Measurements from ENCODE around the gene PROM1.
A peak's percentile ranks its signal among the peaks of the same experiment; 100 is the strongest.

The PROM1 gene

GRCh38 chr4:15964159-15964558 is 119.7 kb downstream of the PROM1 start:
- Histone ChIP-seq H3K4me3 (ENCODE audit: low read length, poor library complexity, severe bottlenecking) (no peak overlapping the region), H4K20me1 (ENCODE audit: insufficient read depth, low read length, poor library complexity, severe bottlenecking) (no peaks in the 10 kb centered on the region), H3K4me2 (ENCODE audit: low read depth, low read length, poor library complexity, severe bottlenecking) (no peak overlapping the region), H3K36me3 (ENCODE audit: insufficient read depth, low read length) (no peaks in the 10 kb centered on the region), H3K9me2 (replicated peaks; ENCODE audit: low read depth, low read length) (no peaks in the 10 kb centered on the region), H2AFZ (ENCODE audit: low read length) (no peak overlapping the region), H3K4me1 (ENCODE audit: insufficient read depth, low read length, poor library complexity, severe bottlenecking) (peaks cover 6% of the 10 kb centered on the region), H3K27me3 (ENCODE audit: insufficient read depth, low read length, poor library complexity, severe bottlenecking) (no peaks in the 10 kb centered on the region), H3K9ac (ENCODE audit: low read depth, low read length, poor library complexity, severe bottlenecking) (no peak overlapping the region), H3F3A (ENCODE audit: low read depth) (no peaks in the 10 kb centered on the region), H3K79me2 (ENCODE audit: insufficient read depth, low read length) (no peaks in the 10 kb centered on the region), H3K9me3 (ENCODE audit: insufficient read depth, low read depth, low read length) (no peaks in the 10 kb centered on the region)
- TF ChIP-seq EZH2phosphoT487 (IDR thresholded peaks at IDR 0.05; ENCODE audit: borderline replicate concordance) (no peak), CTCF (conservative IDR thresholded peaks at IDR 0.05; ENCODE audit: low read length) (peak; percentile 53)

GRCh38 chr4:15963576-15963975 is 120.2 kb downstream of the PROM1 start:
- Histone ChIP-seq H3K79me2 (ENCODE audit: insufficient read depth, low read length) (no peaks in the 10 kb centered on the region), H3K9ac (ENCODE audit: low read depth, low read length, poor library complexity, severe bottlenecking) (no peak overlapping the region), H3K9me3 (ENCODE audit: insufficient read depth, low read depth, low read length) (no peaks in the 10 kb centered on the region), H3K9me2 (replicated peaks; ENCODE audit: low read depth, low read length) (no peaks in the 10 kb centered on the region), H3F3A (ENCODE audit: low read depth) (no peaks in the 10 kb centered on the region), H3K4me1 (ENCODE audit: insufficient read depth, low read length, poor library complexity, severe bottlenecking) (peaks cover 6% of the 10 kb centered on the region), H3K27me3 (ENCODE audit: insufficient read depth, low read length, poor library complexity, severe bottlenecking) (no peaks in the 10 kb centered on the region), H3K4me2 (ENCODE audit: low read depth, low read length, poor library complexity, severe bottlenecking) (peak overlapping the region; percentile 52), H4K20me1 (ENCODE audit: insufficient read depth, low read length, poor library complexity, severe bottlenecking) (no peaks in the 10 kb centered on the region), H2AFZ (ENCODE audit: low read length) (peak overlapping the region; percentile 39; the same call in 1 of the 2 replicates), H3K36me3 (ENCODE audit: insufficient read depth, low read length) (no peaks in the 10 kb centered on the region), H3K4me3 (ENCODE audit: low read length, poor library complexity, severe bottlenecking) (no peak overlapping the region)
- TF ChIP-seq CTCF (conservative IDR thresholded peaks at IDR 0.05; ENCODE audit: low read length), result no peak
- no peak for TF ChIP-seq EZH2phosphoT487 (IDR thresholded peaks at IDR 0.05; ENCODE audit: borderline replicate concordance)

DNA sequence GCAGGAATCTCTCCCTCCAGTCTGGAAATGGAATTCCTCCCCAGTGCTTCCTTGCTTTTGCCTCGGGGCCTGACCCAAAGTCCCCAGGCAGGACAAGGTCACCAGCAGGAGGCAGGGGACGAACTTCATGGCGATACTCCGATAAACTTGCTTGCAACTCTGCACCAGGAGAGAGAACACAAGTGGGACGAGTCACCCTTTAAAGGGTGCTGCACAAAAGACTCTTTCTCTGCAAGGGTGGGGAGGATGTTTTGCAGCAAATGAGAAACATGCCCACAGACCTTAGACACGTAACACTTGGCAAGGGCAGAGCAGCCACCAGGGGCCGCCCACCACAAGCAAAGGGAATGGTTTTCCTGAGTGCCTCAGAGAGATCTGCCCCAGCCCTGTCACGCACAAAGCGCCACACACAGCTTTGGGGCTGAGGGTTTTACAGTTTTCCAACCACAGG is 120.8 kb downstream of the PROM1 start, which contains the start of gene FGFBP2:
FGFBP2 (minus strand) TSS at position 175 of the 451 bp plus-strand sequence; CDS start at position 129, 46 bp downstream.
- H3F3A ChIP-seq (ENCODE audit: low read depth), result no peaks in the 10 kb centered on the region
- H4K20me1 ChIP-seq (ENCODE audit: insufficient read depth, low read length, poor library complexity, severe bottlenecking), result no peaks in the 10 kb centered on the region
- H3K27me3 ChIP-seq (ENCODE audit: insufficient read depth, low read length, poor library complexity, severe bottlenecking), result no peaks in the 10 kb centered on the region
- no peaks in the 10 kb centered on the region for H3K36me3 ChIP-seq (ENCODE audit: insufficient read depth, low read length)
- no peak for TF ChIP-seq EZH2phosphoT487 (IDR thresholded peaks at IDR 0.05; ENCODE audit: borderline replicate concordance)
- peak; percentile 84 for TF ChIP-seq CTCF (conservative IDR thresholded peaks at IDR 0.05; ENCODE audit: low read length)
- H3K4me2 ChIP-seq (ENCODE audit: low read depth, low read length, poor library complexity, severe bottlenecking), result peak within 1 kb of the TSS; percentile 52
- no peak within 1 kb of the TSS for H3K9ac ChIP-seq (ENCODE audit: low read depth, low read length, poor library complexity, severe bottlenecking)
- no peaks in the 10 kb centered on the region for H3K79me2 ChIP-seq (ENCODE audit: insufficient read depth, low read length)
- H3K4me1 ChIP-seq (ENCODE audit: insufficient read depth, low read length, poor library complexity, severe bottlenecking), result peaks cover 6% of the 10 kb centered on the region
- peak within 1 kb of the TSS; percentile 13 for H3K4me3 ChIP-seq (ENCODE audit: low read length, poor library complexity, severe bottlenecking)
- H3K9me3 ChIP-seq (ENCODE audit: insufficient read depth, low read depth, low read length), result no peaks in the 10 kb centered on the region
- no peaks in the 10 kb centered on the region for H3K9me2 ChIP-seq (replicated peaks; ENCODE audit: low read depth, low read length)
- peak within 1 kb of the TSS; percentile 40; the same call in 1 of the 2 replicates for H2AFZ ChIP-seq (ENCODE audit: low read length)
